PC-9 (cell line): ENCODE data around the gene PDE4D. TPM values are rescaled to one million over a fixed set of nuclear protein-coding genes. Genes with fewer than 3 reads are reported as not detected.
A peak's percentile ranks its signal among the peaks of the same experiment; 100 is the strongest.

Experiments
- BruUV-seq: library from RNA; stranded (reverse); fragments of 400-500 nt; replicated peaks from 2 replicates; lab custom pipeline; 2021; lab: Mats Ljungman, UMichigan
- CTCF ChIA-PET: fragments of 300-600 bp; sonication (Branson Sonifier 250); formaldehyde crosslinking; loops from one replicate; lab custom pipeline; 2022; ENCODE audit warnings: antibody characterized with exemption; lab: Charles Lee
- POLR2A ChIA-PET: fragments of 300-600 bp; sonication (Branson Sonifier 250); formaldehyde crosslinking; loops from one replicate; lab custom pipeline; 2022; ENCODE audit warnings: antibody characterized with exemption; ENCODE audit not compliant: unreplicated experiment; lab: Charles Lee
- DNase-seq, 2 experiments: peaks; one replicate each; pipeline versions ENCODE4 v3.0.0 to v3.0.0-alpha.2; 2015 to 2022; ENCODE audit warnings: mixed read lengths in 1 of 2
- H2AFZ ChIP-seq: fragments of 200-600 bp; sonication (generic); 2 replicates; pipeline ENCODE4 v1.8.1; 2017; ENCODE audit warnings: antibody characterized with exemption
- H3F3A ChIP-seq: fragments of 200-600 bp; sonication (generic); 2 replicates; pipeline ENCODE4 v1.8.1; 2017; ENCODE audit warnings: antibody characterized with exemption, mild to moderate bottlenecking, low read depth; ENCODE audit not compliant: insufficient read depth
- H3K27ac ChIP-seq: fragments of 200-600 bp; sonication (generic); 2 replicates; pipeline ENCODE4 v1.6.1; 2016; ENCODE audit warnings: mixed run types
- H3K27me3 ChIP-seq: fragments of 200-600 bp; sonication (generic); 2 replicates; pipeline ENCODE4 v1.6.1; 2016; ENCODE audit warnings: low read depth, mixed run types; ENCODE audit not compliant: insufficient read depth
- H3K36me3 ChIP-seq: fragments of 200-600 bp; sonication (generic); 2 replicates; pipeline ENCODE4 v1.6.1; 2016; ENCODE audit warnings: low read depth, mixed run types
- H3K4me1 ChIP-seq: fragments of 200-600 bp; sonication (generic); replicated peaks from 2 replicates; pipeline ENCODE4 v1.6.1; 2016; ENCODE audit warnings: mixed run types; ENCODE audit not compliant: insufficient read depth
- H3K4me2 ChIP-seq: fragments of 200-600 bp; sonication (generic); 2 replicates; pipeline ENCODE4 v1.6.1; 2017; ENCODE audit warnings: mixed run types
- H3K4me3 ChIP-seq: fragments of 200-600 bp; sonication (generic); 2 replicates; pipeline ENCODE4 v1.6.1; 2016; ENCODE audit warnings: mixed run types
- H3K79me2 ChIP-seq: fragments of 200-600 bp; sonication (generic); 2 replicates; pipeline ENCODE4 v1.6.1; 2017; ENCODE audit warnings: low read depth, mixed run types
- H3K9me2 ChIP-seq: fragments of 200-600 bp; sonication (generic); 2 replicates; pipeline ENCODE4 v1.8.1; 2017; ENCODE audit warnings: mild to moderate bottlenecking; ENCODE audit not compliant: insufficient read depth
- H3K9me3 ChIP-seq: fragments of 200-600 bp; sonication (generic); 2 replicates; pipeline ENCODE4 v1.8.1; 2016; ENCODE audit warnings: low read depth; ENCODE audit not compliant: insufficient read depth
- H4K20me1 ChIP-seq: fragments of 200-600 bp; sonication (generic); 2 replicates; pipeline ENCODE4 v1.8.1; 2017; ENCODE audit not compliant: insufficient read depth
- EZH2 ChIP-seq: fragments of 200-600 bp; sonication (generic); IDR thresholded peaks from 2 replicates; pipeline ENCODE4 v1.8.0; 2017; ENCODE audit warnings: antibody characterized with exemption, low read depth
- intact Hi-C: fragments of 100-400 bp; cut with micrococcal nuclease; formaldehyde crosslinking; loops from one replicate; pipeline ENCODE4 v1.10.0; 2022; ENCODE audit not compliant: unreplicated experiment
- total RNA-seq: library from RNA; stranded (reverse); gene quantifications from 2 replicates; pipeline ENCODE4 v1.2.3, GENCODE V29; 2021
- TF ChIP-seq, protein P1 (sequence below): fragments of 200-600 bp; sonication (generic); conservative IDR thresholded peaks from 2 replicates; pipeline ENCODE4 v1.6.1; 2017; ENCODE audit warnings: mixed run types, antibody characterized with exemption, mild to moderate bottlenecking, moderate library complexity

The PDE4D gene
- total RNA-seq, 1 experiment from 2014 or later = 9.8 TPM

DNA sequence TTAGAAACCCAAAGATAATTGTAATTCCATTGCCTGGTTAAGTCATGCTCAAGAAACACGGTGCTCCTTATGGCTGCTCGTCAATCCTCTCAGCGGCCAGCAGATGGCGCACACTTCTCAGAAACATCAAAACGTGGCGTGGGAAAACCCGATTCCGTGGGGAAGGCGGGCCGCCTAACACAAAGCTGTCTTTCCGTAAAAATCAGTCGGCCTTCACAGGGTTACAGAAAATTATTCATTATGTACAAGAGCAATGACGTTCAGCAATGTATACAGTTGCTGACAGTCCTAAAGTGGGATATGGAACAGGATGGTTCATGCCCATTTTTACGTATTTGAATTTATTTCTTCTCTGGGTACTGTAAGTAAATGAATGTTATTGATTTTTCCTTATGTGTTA lies 83.5 kb downstream of the PDE4D start:
- Histone ChIP-seq H3K27ac (no peak overlapping the region), H2AFZ (peak overlapping the region; percentile 66; the same call in 1 of the 2 replicates), H3K9me2 (peaks cover 3% of the 10 kb centered on the region; the same call in 1 of the 2 replicates), H3K27me3 (no peaks in the 10 kb centered on the region), H3K79me2 (no peaks in the 10 kb centered on the region), H3K4me2 (peak overlapping the region; percentile 82), H3K9me3 (no peaks in the 10 kb centered on the region), H3K36me3 (no peaks in the 10 kb centered on the region), H3K4me1 (0 out of 2 replicates have a peak, but pooled peaks cover 4% of the 10 kb centered on the region), H3K4me3 (peak overlapping the region; percentile 55), H3F3A (no peaks in the 10 kb centered on the region), H4K20me1 (no peaks in the 10 kb centered on the region)
- BruUV-seq = no TSS peak
- TF ChIP-seq, protein P1, sequence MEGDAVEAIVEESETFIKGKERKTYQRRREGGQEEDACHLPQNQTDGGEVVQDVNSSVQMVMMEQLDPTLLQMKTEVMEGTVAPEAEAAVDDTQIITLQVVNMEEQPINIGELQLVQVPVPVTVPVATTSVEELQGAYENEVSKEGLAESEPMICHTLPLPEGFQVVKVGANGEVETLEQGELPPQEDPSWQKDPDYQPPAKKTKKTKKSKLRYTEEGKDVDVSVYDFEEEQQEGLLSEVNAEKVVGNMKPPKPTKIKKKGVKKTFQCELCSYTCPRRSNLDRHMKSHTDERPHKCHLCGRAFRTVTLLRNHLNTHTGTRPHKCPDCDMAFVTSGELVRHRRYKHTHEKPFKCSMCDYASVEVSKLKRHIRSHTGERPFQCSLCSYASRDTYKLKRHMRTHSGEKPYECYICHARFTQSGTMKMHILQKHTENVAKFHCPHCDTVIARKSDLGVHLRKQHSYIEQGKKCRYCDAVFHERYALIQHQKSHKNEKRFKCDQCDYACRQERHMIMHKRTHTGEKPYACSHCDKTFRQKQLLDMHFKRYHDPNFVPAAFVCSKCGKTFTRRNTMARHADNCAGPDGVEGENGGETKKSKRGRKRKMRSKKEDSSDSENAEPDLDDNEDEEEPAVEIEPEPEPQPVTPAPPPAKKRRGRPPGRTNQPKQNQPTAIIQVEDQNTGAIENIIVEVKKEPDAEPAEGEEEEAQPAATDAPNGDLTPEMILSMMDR = peak; percentile 97
- TF ChIP-seq EZH2 = no peak
- intact Hi-C loops = loop anchor here (1.0 to 5.0 kb wide), 2 partner anchors 839 to 1117 kb away; no protein-coding TSS in a partner anchor
- ChIA-PET POLR2A (no interaction called here), CTCF (interaction anchor here (1.0 to 1.3 kb wide), 2 partner anchors 477 to 678 kb away, joined by 3 read pairs; no protein-coding TSS in a partner anchor)
- peak in 1 of 2 experiments; percentile 49 for DNase-seq

DNA sequence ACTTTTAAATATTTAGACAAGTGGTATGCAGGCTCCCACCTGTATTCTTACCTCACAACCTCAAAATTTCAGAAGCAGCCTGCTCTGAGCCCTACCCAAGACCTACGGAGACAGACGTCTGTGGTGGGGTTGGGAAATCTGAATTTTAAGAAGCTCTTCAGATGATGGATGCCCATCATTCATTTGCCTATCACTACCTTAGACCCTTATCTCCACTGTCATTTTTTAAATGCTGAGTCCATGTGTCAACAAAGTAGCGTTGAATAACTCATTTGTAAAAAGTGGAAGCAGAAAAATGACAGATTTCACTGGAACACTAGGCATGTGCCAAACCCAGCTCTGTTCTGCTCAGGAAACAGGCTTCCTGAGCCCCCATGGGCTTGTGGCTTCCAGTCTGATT lies 85.7 kb downstream of the PDE4D start:
- intact Hi-C loops = no loop called here

DNA sequence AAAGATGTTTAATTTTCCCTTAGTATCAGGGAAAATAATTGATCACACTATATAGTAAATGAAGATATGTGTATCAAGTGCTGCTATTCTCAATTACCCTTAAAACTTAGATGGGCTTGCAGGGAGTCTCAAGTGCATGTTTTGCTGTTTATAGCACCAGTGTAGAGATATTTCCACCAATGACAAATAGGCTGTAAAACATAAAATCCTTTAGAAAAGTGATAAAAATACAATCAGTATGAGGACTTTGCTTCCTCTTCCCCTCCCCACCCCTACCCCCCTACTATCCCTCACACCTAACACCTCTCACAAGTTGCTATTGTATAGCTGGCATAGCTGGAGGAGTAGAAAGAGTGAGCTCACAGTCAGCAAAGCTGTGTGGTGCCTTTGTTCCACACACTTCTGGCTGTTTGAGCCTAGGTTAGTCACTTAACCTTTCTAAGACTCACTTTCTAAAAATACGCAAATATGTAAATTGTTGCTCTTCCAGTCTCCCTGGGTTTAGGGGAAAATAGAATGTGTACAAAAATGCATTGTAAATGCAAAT lies 93.1 kb downstream of the PDE4D start:
- intact Hi-C loops = loop anchor here (1.0 to 2.0 kb wide), 4 partner anchors 127 to 909 kb away; no protein-coding TSS in a partner anchor
- no TSS peak for BruUV-seq
- no peak for DNase-seq
- no peak for TF ChIP-seq EZH2
- TF ChIP-seq, protein P1 = peak; percentile 6; the same call in 1 of the 2 replicates
- no peaks in the 10 kb centered on the region for H3K79me2 ChIP-seq
- H3K4me2 ChIP-seq = no peak overlapping the region
- H2AFZ ChIP-seq = no peak overlapping the region
- H3K9me2 ChIP-seq = 0 out of 2 replicates have a peak, but pooled peaks cover 3% of the 10 kb centered on the region
- H3K27ac ChIP-seq = no peak overlapping the region
- H3K4me3 ChIP-seq = no peak overlapping the region
- no peaks in the 10 kb centered on the region for H4K20me1 ChIP-seq
- peaks cover 8% of the 10 kb centered on the region; the same call in 1 of the 2 replicates for H3K9me3 ChIP-seq
- H3K4me1 ChIP-seq = peaks cover 32% of the 10 kb centered on the region
- no peaks in the 10 kb centered on the region for H3K36me3 ChIP-seq
- CTCF ChIA-PET = interaction anchor here (0.6 to 1.4 kb wide), 6 partner anchors 127 to 432 kb away, joined by 3 to 5 read pairs (median 4); no protein-coding TSS in a partner anchor
- no peaks in the 10 kb centered on the region for H3K27me3 ChIP-seq
- peaks cover 26% of the 10 kb centered on the region for H3F3A ChIP-seq
- POLR2A ChIA-PET = interaction anchor here (0.6 kb wide), 1 partner anchor 1873 kb away, joined by 7 read pairs; no protein-coding TSS in a partner anchor

More for the DNA sequence above, 85.7 kb downstream of the PDE4D start:
- Histone ChIP-seq H3K9me3 (no peaks in the 10 kb centered on the region), H3K36me3 (no peaks in the 10 kb centered on the region), H2AFZ (no peak overlapping the region), H3K27me3 (no peaks in the 10 kb centered on the region), H3K27ac (no peak overlapping the region), H3K79me2 (no peaks in the 10 kb centered on the region), H4K20me1 (no peaks in the 10 kb centered on the region), H3K9me2 (peaks cover 3% of the 10 kb centered on the region; the same call in 1 of the 2 replicates), H3F3A (no peaks in the 10 kb centered on the region), H3K4me2 (no peak overlapping the region), H3K4me3 (no peak overlapping the region), H3K4me1 (no peaks in the 10 kb centered on the region)
- ChIA-PET CTCF (no interaction called here), POLR2A (no interaction called here)
- no peak for TF ChIP-seq EZH2
- TF ChIP-seq, protein P1 = no peak
- no peak for DNase-seq
- BruUV-seq = no TSS peak
